Kidney (tissue), 14 donors: ENCODE results near the gene BLTP2. TPM values are rescaled to one million over a fixed set of nuclear protein-coding genes. Genes with fewer than 3 reads are reported as not detected.

Source experiments
- DNase-seq, 5 donors: peaks; one replicate each; pipeline ENCODE4 v3.0.0-alpha.2; 2013 to 2020
- FAIRE-seq: peaks from 2 replicates; lab custom pipeline; 2012; peaks lifted over from hg19 to GRCh38; lab: Jason Lieb, UNC
- H3K27ac ChIP-seq, 2 donors: one replicate each; pipeline ENCODE4 v1.7.0; 2013; ENCODE audit warnings: low read depth in 2 of 2, low read length in 2 of 2, inconsistent platforms in 1 of 2
- H3K27me3 ChIP-seq: one replicate; pipeline ENCODE4 v1.7.1; 2013; ENCODE audit warnings: low read length, inconsistent platforms; ENCODE audit not compliant: control insufficient read depth, insufficient read depth
- H3K36me3 ChIP-seq, 3 donors: one replicate each; pipeline versions ENCODE4 v1.7.0 to v1.7.1; 2013; ENCODE audit warnings: low read length in 3 of 3, control low read depth in 1 of 3, inconsistent platforms in 1 of 3; ENCODE audit not compliant: insufficient read depth in 3 of 3, control insufficient read depth in 2 of 3
- H3K4me1 ChIP-seq, 3 donors: one replicate each; pipeline versions ENCODE4 v1.7.0 to v1.7.1; 2013; ENCODE audit warnings: low read length in 3 of 3, inconsistent platforms in 1 of 3, low read depth in 1 of 3; ENCODE audit not compliant: control insufficient read depth in 2 of 3, insufficient read depth in 2 of 3
- H3K4me3 ChIP-seq, 3 donors: one replicate each; pipeline versions ENCODE4 v1.7.0 to v1.8.1; 2013; ENCODE audit warnings: low read length in 3 of 3, control low read depth in 1 of 3, inconsistent platforms in 1 of 3
- H3K9ac ChIP-seq, 3 donors: one replicate each; pipeline versions ENCODE4 v1.7.0 to v1.7.1; 2013; ENCODE audit warnings: low read length in 3 of 3, control low read depth in 1 of 3, inconsistent platforms in 1 of 3
- H3K9me3 ChIP-seq, 3 donors: one replicate each; pipeline versions ENCODE4 v1.7.0 to v1.7.1; 2013; ENCODE audit warnings: low read length in 3 of 3, control low read depth in 1 of 3, inconsistent platforms in 1 of 3; ENCODE audit not compliant: control insufficient read depth in 2 of 3, insufficient read depth in 1 of 3
- intact Hi-C: fragments of 100-400 bp; cut with DNase I; formaldehyde crosslinking; loops from one replicate; pipeline ENCODE4 v1.11.1; 2022
- polyA plus RNA-seq: library from polyadenylated mRNA; stranded (reverse); fragments of 350-450 nt; fragmentation: Illumina TruSeq; extraction: RNeasy Lipid Tissue Mini Kit (QIAGEN cat#74804); gene quantifications from one replicate; pipeline ENCODE4 v1.2.3, GENCODE V29; 2014; ENCODE audit warnings: low read depth, low replicate concordance; ENCODE audit not compliant: insufficient read depth
- total RNA-seq: library from RNA; stranded (reverse); fragmentation: NEBNext Ultra II Directional; extraction: Animal tissue kit (Norgen Biotek cat#: 25700); gene quantifications from one replicate; pipeline ENCODE4 v1.2.1, GENCODE V29; 2021
- TF ChIP-seq, protein P1 (sequence below): IDR thresholded peaks from 3 replicates; pipeline ENCODE4 v1.5.1; 2012; ENCODE audit warnings: mild to moderate bottlenecking, moderate library complexity, borderline replicate concordance; ENCODE audit not compliant: insufficient read depth; ENCODE audit errors: extremely low read depth
- donor health status: control.
- donor health status: control.
- donor health status: control.
- donor health status: control.
- donor health status: control.
- donor health status: DM: yes; HTN: yes; CAD: no.
- donor health status: Normal renal cell carcinoma (clear cell type).

The BLTP2 gene
- total and polyA plus RNA-seq, 2 donors from 2014 or later, result 35.1 to 140 TPM

DNA sequence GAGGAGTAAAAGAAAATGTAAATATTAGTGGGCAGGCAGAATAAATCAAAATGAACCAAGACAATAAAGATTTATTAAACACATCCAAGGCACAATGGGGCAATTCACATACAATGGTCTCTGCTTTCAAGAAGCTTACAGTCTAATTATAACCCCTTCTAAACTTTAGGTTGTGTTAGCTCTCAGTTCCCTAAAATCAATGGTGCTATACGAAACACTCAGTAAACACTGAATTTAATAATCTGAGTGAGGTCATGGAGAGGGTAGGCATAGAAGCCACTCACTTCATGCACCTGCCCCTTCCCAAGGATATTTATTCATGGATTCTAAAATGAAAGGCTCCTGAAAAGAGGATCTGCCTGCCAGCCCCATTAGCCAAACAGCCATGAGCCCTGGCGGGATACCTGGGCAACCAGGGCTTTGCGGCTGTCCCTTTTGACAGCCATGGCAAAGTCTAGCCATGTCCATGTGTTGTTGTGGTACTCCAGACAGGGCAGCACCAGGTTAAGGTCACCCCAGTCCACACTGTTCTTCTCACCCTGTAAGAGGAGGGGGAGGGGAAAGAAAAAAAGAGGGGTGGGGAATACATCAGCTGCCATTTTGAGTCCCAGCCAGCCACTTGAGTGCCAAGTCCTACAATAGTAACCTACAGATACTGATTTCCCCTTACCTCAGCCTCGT lies 29.6 kb downstream of the BLTP2 start:
- TF ChIP-seq, protein P1, sequence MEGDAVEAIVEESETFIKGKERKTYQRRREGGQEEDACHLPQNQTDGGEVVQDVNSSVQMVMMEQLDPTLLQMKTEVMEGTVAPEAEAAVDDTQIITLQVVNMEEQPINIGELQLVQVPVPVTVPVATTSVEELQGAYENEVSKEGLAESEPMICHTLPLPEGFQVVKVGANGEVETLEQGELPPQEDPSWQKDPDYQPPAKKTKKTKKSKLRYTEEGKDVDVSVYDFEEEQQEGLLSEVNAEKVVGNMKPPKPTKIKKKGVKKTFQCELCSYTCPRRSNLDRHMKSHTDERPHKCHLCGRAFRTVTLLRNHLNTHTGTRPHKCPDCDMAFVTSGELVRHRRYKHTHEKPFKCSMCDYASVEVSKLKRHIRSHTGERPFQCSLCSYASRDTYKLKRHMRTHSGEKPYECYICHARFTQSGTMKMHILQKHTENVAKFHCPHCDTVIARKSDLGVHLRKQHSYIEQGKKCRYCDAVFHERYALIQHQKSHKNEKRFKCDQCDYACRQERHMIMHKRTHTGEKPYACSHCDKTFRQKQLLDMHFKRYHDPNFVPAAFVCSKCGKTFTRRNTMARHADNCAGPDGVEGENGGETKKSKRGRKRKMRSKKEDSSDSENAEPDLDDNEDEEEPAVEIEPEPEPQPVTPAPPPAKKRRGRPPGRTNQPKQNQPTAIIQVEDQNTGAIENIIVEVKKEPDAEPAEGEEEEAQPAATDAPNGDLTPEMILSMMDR, result no peak
- Histone ChIP-seq H3K27ac (no peak overlapping the region), H3K4me1 (no peaks in the 10 kb centered on the region), H3K36me3 (peaks cover 16 to 50% (median 42%) of the 10 kb centered on the region in 3 donors), H3K4me3 (no peak overlapping the region), H3K9me3 (no peaks in the 10 kb centered on the region), H3K27me3 (no peaks in the 10 kb centered on the region), H3K9ac (no peak overlapping the region)
- no peak for FAIRE-seq
- DNase-seq, result no peak
- intact Hi-C loops, result loop anchor here (10.0 kb wide), 1 partner anchor 121 kb away; no protein-coding TSS in a partner anchor

- Histone ChIP-seq H3K9me3 (no peaks in the 10 kb centered on the region), H3K27ac (no peak within 1 kb of the TSS)
- DNase-seq, result no peak
Observed at GRCh38 chr17:28613931-28614381, 31.0 kb downstream of the BLTP2 start, which contains the start of gene RSKR. Gene RSKR, minus strand, starts transcription at chr17:28614185. Its CDS starts 24 bp downstream, at chr17:28614161.

DNA sequence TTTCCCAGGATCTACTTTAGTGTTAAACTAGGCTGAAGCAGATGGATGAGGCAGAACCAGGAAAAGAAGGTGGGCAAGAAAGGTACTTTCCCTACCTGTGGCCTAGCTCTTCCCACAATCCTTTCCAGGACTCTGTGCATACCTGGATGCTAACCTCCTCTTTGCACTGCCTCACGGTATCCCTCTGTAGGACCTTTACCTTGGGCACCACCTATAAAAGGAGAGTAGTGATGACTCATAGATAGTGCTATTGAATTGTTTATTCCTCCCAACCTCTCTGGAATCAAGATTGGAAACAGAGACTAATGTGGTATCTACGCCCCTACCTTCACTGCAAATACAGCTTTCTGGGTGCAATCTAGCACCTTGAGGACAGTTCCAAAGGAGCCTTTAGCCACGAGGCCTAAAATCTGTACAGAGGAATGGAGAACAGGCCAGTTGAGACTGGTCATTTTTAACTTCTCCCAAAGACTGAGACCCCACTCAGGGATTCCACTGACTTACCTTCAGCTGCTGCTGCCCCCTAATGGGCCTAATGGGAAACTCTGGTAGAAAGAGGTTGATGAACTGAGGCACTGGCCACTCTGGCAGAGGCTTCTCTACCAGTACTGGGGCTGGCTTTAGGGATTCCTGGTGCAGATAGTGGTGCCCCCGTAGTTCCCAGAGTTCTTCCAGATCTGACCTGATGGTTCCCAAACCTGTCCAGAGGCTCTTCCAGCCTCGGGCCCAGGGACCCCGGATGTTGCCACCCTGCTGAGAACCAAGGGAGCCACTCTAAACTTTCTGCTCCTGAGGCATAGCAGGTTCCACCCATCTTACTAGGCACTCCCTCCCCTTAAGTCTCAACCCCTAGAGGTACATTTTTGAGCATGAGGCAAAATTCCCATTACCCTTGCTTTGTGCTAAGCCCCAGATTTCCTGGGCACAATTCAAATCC lies 31.8 kb downstream of the BLTP2 start:
- intact Hi-C loops, result loop anchor here (10.0 kb wide), 1 partner anchor 118 kb away; no protein-coding TSS in a partner anchor
- Histone ChIP-seq H3K9ac (no peak overlapping the region), H3K27ac (no peak overlapping the region), H3K4me1 (no peaks in the 10 kb centered on the region), H3K27me3 (no peaks in the 10 kb centered on the region), H3K36me3 (peaks cover 9 to 30% (median 27%) of the 10 kb centered on the region in 3 donors), H3K4me3 (peak overlapping the region in 1 of 3 donors; percentile 18), H3K9me3 (no peaks in the 10 kb centered on the region)
- TF ChIP-seq, protein P1, result peak; percentile 66
- DNase-seq, result peak in 3 of 5 donors; percentile 33 to 76 (median 52)
- no peak for FAIRE-seq

More at GRCh38 chr17:28613931-28614381, 31.0 kb downstream of the BLTP2 start, which contains the start of gene RSKR:
- TF ChIP-seq, protein P1, result no peak
- H3K4me3 ChIP-seq, result peak within 1 kb of the TSS in 1 of 3 donors; percentile 18
- intact Hi-C loops, result loop anchor here (10.0 kb wide), 1 partner anchor 119 kb away; no protein-coding TSS in a partner anchor
- no peaks in the 10 kb centered on the region for H3K4me1 ChIP-seq
- H3K36me3 ChIP-seq, result peaks cover 14 to 36% (median 31%) of the 10 kb centered on the region in 3 donors
- H3K9ac ChIP-seq, result no peak within 1 kb of the TSS
- FAIRE-seq, result no peak
- H3K27me3 ChIP-seq, result no peaks in the 10 kb centered on the region
